Stimulated activated CD8-positive, alpha-beta memory T cell treated with anti-CD3 and anti-CD28 coated beads, Interleukin-12 subunit alpha, Interleukin-12 subunit beta, amount 100 ng/mL, for 24 hours (primary cell): ENCODE data around the gene COL28A1.

ENCODE experiments used
- DNase-seq: peaks from one replicate; pipeline ENCODE4 v3.0.0-alpha.2; 2020; ENCODE audit errors: extremely low read depth

COL28A1 gene

GRCh38 chr7:7535691-7536090 lies at the start of gene COL28A1:
Gene COL28A1, minus strand, starts transcription at chr7:7535873. Its CDS starts 2,998 bp downstream, at chr7:7532875.
- DNase-seq, result no peak

GRCh38 chr7:7584653-7585052 lies 49.0 kb upstream of the COL28A1 start:
- DNase-seq, result no peak

GRCh38 chr7:7583731-7584130 lies 48.1 kb upstream of the COL28A1 start:
- DNase-seq, result no peak

GRCh38 chr7:7582596-7582995 lies 46.9 kb upstream of the COL28A1 start:
- no peak for DNase-seq

- DNase-seq, result no peak
These were observed 46.0 kb upstream of the COL28A1 start for GRCh38 chr7:7581531-7582179.

GRCh38 chr7:7579638-7580037 lies 44.0 kb upstream of the COL28A1 start:
- DNase-seq, result no peak

- no peak for DNase-seq
These were observed 42.2 kb upstream of the COL28A1 start for GRCh38 chr7:7577888-7578287.

- no peak for DNase-seq
These were observed 40.7 kb upstream of the COL28A1 start for GRCh38 chr7:7576344-7576743.

- DNase-seq, result no peak
These were observed 38.0 kb upstream of the COL28A1 start for GRCh38 chr7:7573701-7574100.

GRCh38 chr7:7570584-7570983 lies 34.9 kb upstream of the COL28A1 start:
- no peak for DNase-seq

- no peak for DNase-seq
These were observed 33.9 kb upstream of the COL28A1 start for GRCh38 chr7:7569615-7570014.

GRCh38 chr7:7569081-7569527 lies 33.4 kb upstream of the COL28A1 start:
- DNase-seq, result no peak

- no peak for DNase-seq
These were observed 32.9 kb upstream of the COL28A1 start for GRCh38 chr7:7568553-7568952.

GRCh38 chr7:7567898-7568531 lies 32.3 kb upstream of the COL28A1 start:
- no peak for DNase-seq

- peak; percentile 61 for DNase-seq
These were observed 31.3 kb upstream of the COL28A1 start, which contains the start of gene MIOS for GRCh38 chr7:7566651-7567611. Gene MIOS, plus strand, starts transcription at chr7:7566884. Its CDS starts 5,592 bp downstream, at chr7:7572476.

GRCh38 chr7:7565746-7566650 lies 30.3 kb upstream of the COL28A1 start:
- no peak for DNase-seq

- DNase-seq, result no peak
These were observed 29.5 kb upstream of the COL28A1 start for GRCh38 chr7:7565018-7565680.

GRCh38 chr7:7564323-7564780 lies 28.7 kb upstream of the COL28A1 start:
- no peak for DNase-seq

GRCh38 chr7:7563813-7564212 lies 28.1 kb upstream of the COL28A1 start:
- DNase-seq, result no peak

- no peak for DNase-seq
These were observed 27.6 kb upstream of the COL28A1 start for GRCh38 chr7:7563269-7563668.

- no peak for DNase-seq
These were observed 27.1 kb upstream of the COL28A1 start for GRCh38 chr7:7562736-7563135.
